ENCODE results near the gene RNF31. TPM values are rescaled to one million over a fixed set of nuclear protein-coding genes. Genes with fewer than 3 reads are reported as not detected.

Gene RNF31
- total and polyA plus RNA-seq, 2 of the 13 experiments (the other 11 are each of a cell fraction or from before 2014, with no cell fraction given), result 48.2 to 86.8 TPM

DNA sequence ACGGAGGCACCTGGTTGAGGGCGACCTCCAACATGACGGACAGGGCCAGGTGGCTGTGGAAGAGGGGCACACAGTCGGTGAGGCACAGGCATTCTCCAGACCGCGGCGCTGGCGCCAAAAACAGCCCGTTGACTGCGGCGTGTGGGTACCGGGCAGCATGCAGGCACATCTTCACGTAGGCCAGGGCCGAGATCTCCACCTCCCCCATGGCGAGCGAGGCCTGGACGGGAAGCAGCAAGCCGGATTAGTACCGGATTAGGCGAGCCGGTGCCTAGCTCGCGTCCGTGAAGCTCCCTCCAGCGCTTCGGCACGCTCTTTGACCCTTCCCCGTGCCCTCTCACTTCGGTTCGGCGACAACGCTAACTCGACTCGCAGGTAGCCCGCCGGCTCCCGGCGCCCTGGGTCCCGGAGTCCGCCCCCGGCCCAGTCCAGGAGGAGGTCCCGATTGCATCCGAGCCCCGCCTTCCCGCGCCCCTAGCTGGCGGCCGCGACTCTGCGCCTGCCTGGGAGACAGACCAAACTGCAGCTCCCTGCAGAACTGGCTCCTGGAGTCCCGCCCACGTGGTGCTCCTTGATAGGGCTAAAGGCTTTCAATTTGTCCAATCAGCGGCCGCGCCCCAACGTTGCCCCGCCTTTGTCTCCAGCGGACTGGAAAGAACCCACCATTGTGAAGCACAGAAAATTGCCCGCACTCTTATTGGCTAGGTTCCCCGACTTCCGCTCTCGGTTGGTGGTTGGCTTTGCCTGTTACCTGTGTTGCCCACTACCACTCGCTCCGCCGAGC lies 6.0 kb upstream of the RNF31 start, which contains the start of gene EMC9 (continued):
- TF ChIP-seq MBNL3 (CRISPR knock-in tag; conservative IDR thresholded peaks at IDR 0.05) (no peak), FOXC1 (CRISPR knock-in tag; IDR thresholded peaks at IDR 0.05; ENCODE audit: borderline replicate concordance) (no peak), PAWR (CRISPR knock-in tag; IDR thresholded peaks at IDR 0.05; ENCODE audit: borderline replicate concordance) (peak; percentile 27; the same call in 1 of the 2 replicates), SRY (CRISPR knock-in tag; IDR thresholded peaks at IDR 0.05) (no peak), ZBTB1 (CRISPR knock-in tag; IDR thresholded peaks at IDR 0.05; ENCODE audit: borderline replicate concordance) (no peak), ZNF431 (CRISPR knock-in tag; IDR thresholded peaks at IDR 0.05; ENCODE audit: borderline replicate concordance, low read depth) (no peak), MTF1 (CRISPR knock-in tag; IDR thresholded peaks at IDR 0.05) (0 out of 2 replicates have a peak, but pooled peaks have one; percentile 29), HNRNPUL1 (IDR thresholded peaks at IDR 0.05; ENCODE audit: low read depth, low read length) (no peak), TCF7L2 (IDR thresholded peaks at IDR 0.05; ENCODE audit: low read depth, low read length) (no peak), ZNF777 (CRISPR knock-in tag; IDR thresholded peaks at IDR 0.05) (peak; percentile 76), ZNF570 (CRISPR knock-in tag; IDR thresholded peaks at IDR 0.05; ENCODE audit: borderline replicate concordance) (peak; percentile 90), ZNF619 (CRISPR knock-in tag; IDR thresholded peaks at IDR 0.05) (peak; percentile 82), SMARCE1 (IDR thresholded peaks at IDR 0.05; ENCODE audit: borderline replicate concordance) (no peak)
- TF ChIP-seq, protein P1, sequence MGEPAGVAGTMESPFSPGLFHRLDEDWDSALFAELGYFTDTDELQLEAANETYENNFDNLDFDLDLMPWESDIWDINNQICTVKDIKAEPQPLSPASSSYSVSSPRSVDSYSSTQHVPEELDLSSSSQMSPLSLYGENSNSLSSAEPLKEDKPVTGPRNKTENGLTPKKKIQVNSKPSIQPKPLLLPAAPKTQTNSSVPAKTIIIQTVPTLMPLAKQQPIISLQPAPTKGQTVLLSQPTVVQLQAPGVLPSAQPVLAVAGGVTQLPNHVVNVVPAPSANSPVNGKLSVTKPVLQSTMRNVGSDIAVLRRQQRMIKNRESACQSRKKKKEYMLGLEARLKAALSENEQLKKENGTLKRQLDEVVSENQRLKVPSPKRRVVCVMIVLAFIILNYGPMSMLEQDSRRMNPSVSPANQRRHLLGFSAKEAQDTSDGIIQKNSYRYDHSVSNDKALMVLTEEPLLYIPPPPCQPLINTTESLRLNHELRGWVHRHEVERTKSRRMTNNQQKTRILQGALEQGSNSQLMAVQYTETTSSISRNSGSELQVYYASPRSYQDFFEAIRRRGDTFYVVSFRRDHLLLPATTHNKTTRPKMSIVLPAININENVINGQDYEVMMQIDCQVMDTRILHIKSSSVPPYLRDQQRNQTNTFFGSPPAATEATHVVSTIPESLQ (CRISPR knock-in tag; conservative IDR thresholded peaks at IDR 0.05), result peak; percentile 89; the same call in 1 of the 2 replicates
- TF ChIP-seq, protein P2, sequence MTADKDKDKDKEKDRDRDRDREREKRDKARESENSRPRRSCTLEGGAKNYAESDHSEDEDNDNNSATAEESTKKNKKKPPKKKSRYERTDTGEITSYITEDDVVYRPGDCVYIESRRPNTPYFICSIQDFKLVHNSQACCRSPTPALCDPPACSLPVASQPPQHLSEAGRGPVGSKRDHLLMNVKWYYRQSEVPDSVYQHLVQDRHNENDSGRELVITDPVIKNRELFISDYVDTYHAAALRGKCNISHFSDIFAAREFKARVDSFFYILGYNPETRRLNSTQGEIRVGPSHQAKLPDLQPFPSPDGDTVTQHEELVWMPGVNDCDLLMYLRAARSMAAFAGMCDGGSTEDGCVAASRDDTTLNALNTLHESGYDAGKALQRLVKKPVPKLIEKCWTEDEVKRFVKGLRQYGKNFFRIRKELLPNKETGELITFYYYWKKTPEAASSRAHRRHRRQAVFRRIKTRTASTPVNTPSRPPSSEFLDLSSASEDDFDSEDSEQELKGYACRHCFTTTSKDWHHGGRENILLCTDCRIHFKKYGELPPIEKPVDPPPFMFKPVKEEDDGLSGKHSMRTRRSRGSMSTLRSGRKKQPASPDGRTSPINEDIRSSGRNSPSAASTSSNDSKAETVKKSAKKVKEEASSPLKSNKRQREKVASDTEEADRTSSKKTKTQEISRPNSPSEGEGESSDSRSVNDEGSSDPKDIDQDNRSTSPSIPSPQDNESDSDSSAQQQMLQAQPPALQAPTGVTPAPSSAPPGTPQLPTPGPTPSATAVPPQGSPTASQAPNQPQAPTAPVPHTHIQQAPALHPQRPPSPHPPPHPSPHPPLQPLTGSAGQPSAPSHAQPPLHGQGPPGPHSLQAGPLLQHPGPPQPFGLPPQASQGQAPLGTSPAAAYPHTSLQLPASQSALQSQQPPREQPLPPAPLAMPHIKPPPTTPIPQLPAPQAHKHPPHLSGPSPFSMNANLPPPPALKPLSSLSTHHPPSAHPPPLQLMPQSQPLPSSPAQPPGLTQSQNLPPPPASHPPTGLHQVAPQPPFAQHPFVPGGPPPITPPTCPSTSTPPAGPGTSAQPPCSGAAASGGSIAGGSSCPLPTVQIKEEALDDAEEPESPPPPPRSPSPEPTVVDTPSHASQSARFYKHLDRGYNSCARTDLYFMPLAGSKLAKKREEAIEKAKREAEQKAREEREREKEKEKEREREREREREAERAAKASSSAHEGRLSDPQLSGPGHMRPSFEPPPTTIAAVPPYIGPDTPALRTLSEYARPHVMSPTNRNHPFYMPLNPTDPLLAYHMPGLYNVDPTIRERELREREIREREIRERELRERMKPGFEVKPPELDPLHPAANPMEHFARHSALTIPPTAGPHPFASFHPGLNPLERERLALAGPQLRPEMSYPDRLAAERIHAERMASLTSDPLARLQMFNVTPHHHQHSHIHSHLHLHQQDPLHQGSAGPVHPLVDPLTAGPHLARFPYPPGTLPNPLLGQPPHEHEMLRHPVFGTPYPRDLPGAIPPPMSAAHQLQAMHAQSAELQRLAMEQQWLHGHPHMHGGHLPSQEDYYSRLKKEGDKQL (CRISPR knock-in tag; IDR thresholded peaks at IDR 0.05; ENCODE audit: low read depth), result peak; percentile 12; the same call in 1 of the 2 replicates
- TF ChIP-seq, protein P3, sequence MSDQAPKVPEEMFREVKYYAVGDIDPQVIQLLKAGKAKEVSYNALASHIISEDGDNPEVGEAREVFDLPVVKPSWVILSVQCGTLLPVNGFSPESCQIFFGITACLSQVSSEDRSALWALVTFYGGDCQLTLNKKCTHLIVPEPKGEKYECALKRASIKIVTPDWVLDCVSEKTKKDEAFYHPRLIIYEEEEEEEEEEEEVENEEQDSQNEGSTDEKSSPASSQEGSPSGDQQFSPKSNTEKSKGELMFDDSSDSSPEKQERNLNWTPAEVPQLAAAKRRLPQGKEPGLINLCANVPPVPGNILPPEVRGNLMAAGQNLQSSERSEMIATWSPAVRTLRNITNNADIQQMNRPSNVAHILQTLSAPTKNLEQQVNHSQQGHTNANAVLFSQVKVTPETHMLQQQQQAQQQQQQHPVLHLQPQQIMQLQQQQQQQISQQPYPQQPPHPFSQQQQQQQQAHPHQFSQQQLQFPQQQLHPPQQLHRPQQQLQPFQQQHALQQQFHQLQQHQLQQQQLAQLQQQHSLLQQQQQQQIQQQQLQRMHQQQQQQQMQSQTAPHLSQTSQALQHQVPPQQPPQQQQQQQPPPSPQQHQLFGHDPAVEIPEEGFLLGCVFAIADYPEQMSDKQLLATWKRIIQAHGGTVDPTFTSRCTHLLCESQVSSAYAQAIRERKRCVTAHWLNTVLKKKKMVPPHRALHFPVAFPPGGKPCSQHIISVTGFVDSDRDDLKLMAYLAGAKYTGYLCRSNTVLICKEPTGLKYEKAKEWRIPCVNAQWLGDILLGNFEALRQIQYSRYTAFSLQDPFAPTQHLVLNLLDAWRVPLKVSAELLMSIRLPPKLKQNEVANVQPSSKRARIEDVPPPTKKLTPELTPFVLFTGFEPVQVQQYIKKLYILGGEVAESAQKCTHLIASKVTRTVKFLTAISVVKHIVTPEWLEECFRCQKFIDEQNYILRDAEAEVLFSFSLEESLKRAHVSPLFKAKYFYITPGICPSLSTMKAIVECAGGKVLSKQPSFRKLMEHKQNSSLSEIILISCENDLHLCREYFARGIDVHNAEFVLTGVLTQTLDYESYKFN (CRISPR knock-in tag; conservative IDR thresholded peaks at IDR 0.05), result peak; percentile 73

Measured in HepG2 (cell line).